RWPE2 (cell line): ENCODE data around the gene NIM1K.

Experiments used
- ATAC-seq: fragments of 200-7000 bp; cut with Tn5 transposase; 3 replicates; pipeline ENCODE4 v1.9.1; 2021; ENCODE audit warnings: low read depth
- DNase-seq: peaks from one replicate; pipeline ENCODE4 v3.0.0-alpha.2; 2020; ENCODE audit warnings: low spot score
- H3K27ac ChIP-seq: fragments of 450-650 bp; 2 replicates; pipeline ENCODE4 v1.5.1; 2017; ENCODE audit warnings: mild to moderate bottlenecking; ENCODE audit not compliant: poor library complexity, severe bottlenecking
- H3K27me3 ChIP-seq: fragments of 250-450 bp; sonication (Bioruptor Pico); 2 replicates; pipeline ENCODE4 v1.5.1; 2021; ENCODE audit warnings: mild to moderate bottlenecking, moderate library complexity; ENCODE audit not compliant: insufficient read depth, poor library complexity, severe bottlenecking
- H3K36me3 ChIP-seq: fragments of 250-450 bp; sonication (Bioruptor Pico); 2 replicates; pipeline ENCODE4 v1.5.1; 2020; ENCODE audit warnings: low read depth, mild to moderate bottlenecking, moderate library complexity
- H3K4me1 ChIP-seq: fragments of 250-450 bp; sonication (Bioruptor Pico); 2 replicates; pipeline ENCODE4 v1.5.1; 2021; ENCODE audit warnings: mild to moderate bottlenecking, moderate library complexity; ENCODE audit not compliant: insufficient read depth, poor library complexity, severe bottlenecking
- H3K4me3 ChIP-seq: fragments of 250-450 bp; sonication (Bioruptor Pico); 2 replicates; pipeline ENCODE4 v1.5.1; 2021; ENCODE audit warnings: mild to moderate bottlenecking, moderate library complexity; ENCODE audit not compliant: severe bottlenecking
- H3K9me3 ChIP-seq: fragments of 250-450 bp; sonication (Bioruptor Pico); 2 replicates; pipeline ENCODE4 v1.5.1; 2021; ENCODE audit warnings: mild to moderate bottlenecking, moderate library complexity; ENCODE audit not compliant: severe bottlenecking
- CTCF ChIP-seq: fragments of 450-650 bp; IDR thresholded peaks from one replicate; pipeline ENCODE4 v1.5.1; 2017; ENCODE audit warnings: mild to moderate bottlenecking, moderate library complexity; ENCODE audit not compliant: poor library complexity, severe bottlenecking

The NIM1K gene

GRCh38 chr5:43150075-43150474 is 42.0 kb upstream of the NIM1K start:
- no peaks in the 10 kb centered on the region for H3K4me1 ChIP-seq
- H3K9me3 ChIP-seq = no peaks in the 10 kb centered on the region
- DNase-seq = no peak
- no peak overlapping the region for H3K4me3 ChIP-seq
- no peak for ATAC-seq
- TF ChIP-seq CTCF = no peak
- H3K36me3 ChIP-seq = peaks cover 49% of the 10 kb centered on the region
- no peaks in the 10 kb centered on the region for H3K27me3 ChIP-seq
- no peak overlapping the region for H3K27ac ChIP-seq

GRCh38 chr5:43150748-43151147 is 41.3 kb upstream of the NIM1K start:
- ATAC-seq = no peak
- TF ChIP-seq CTCF = no peak
- Histone ChIP-seq H3K9me3 (no peaks in the 10 kb centered on the region), H3K27ac (no peak overlapping the region), H3K4me3 (no peak overlapping the region), H3K4me1 (no peaks in the 10 kb centered on the region), H3K27me3 (no peaks in the 10 kb centered on the region), H3K36me3 (peaks cover 42% of the 10 kb centered on the region)
- DNase-seq = no peak

- DNase-seq = no peak
- Histone ChIP-seq H3K4me1 (no peaks in the 10 kb centered on the region), H3K27ac (no peak overlapping the region), H3K4me3 (no peak overlapping the region), H3K36me3 (peaks cover 34% of the 10 kb centered on the region), H3K9me3 (no peaks in the 10 kb centered on the region), H3K27me3 (no peaks in the 10 kb centered on the region)
- no peak for TF ChIP-seq CTCF
- no peak for ATAC-seq
These were observed 39.1 kb upstream of the NIM1K start for GRCh38 chr5:43152946-43153345.

- ATAC-seq (no peak), DNase-seq (no peak)
- Histone ChIP-seq H3K36me3 (peaks cover 34% of the 10 kb centered on the region), H3K9me3 (no peaks in the 10 kb centered on the region), H3K4me1 (no peaks in the 10 kb centered on the region), H3K4me3 (no peak overlapping the region), H3K27me3 (no peaks in the 10 kb centered on the region), H3K27ac (no peak overlapping the region)
- TF ChIP-seq CTCF = no peak
These were observed 37.6 kb upstream of the NIM1K start for GRCh38 chr5:43154469-43154868.

GRCh38 chr5:43155394-43156096 is 36.5 kb upstream of the NIM1K start:
- Histone ChIP-seq H3K27ac (no peak overlapping the region), H3K9me3 (no peaks in the 10 kb centered on the region), H3K27me3 (no peaks in the 10 kb centered on the region), H3K4me3 (no peak overlapping the region), H3K36me3 (peaks cover 29% of the 10 kb centered on the region), H3K4me1 (no peaks in the 10 kb centered on the region)
- no peak for ATAC-seq
- DNase-seq = no peak
- no peak for TF ChIP-seq CTCF
